ENCODE measurements around the gene PDZD4. TPM values are rescaled to one million over a fixed set of nuclear protein-coding genes. Genes with fewer than 3 reads are reported as not detected.

Gene PDZD4
- total and polyA plus RNA-seq, 10 of the 15 experiments (the other 5 are each of a cell fraction or from before 2014, with no cell fraction given), result 0.01 to 0.15 (median 0.04) TPM; not detected in 6

DNA sequence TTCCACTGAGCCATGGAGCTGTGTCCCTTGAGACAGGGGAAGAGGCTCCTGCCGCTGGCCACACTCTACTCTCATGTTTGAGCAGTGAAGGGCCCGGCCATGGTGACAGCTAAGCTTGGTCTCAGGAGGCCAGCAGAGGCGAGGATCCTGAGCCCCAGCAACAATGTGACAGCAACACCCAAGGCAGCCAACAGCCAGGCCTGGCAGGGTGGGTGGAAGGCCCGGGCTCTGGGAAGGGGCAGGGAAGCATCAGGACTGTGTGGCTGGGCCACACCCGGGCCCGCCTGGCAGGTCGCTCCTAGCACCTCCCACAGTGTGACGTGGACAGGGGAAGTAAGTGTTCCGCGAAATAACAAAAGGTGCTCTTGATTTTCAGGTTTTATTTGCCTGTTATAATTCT is 30.8 kb upstream of the PDZD4 start:
- Histone ChIP-seq H3K27ac (ENCODE audit: control insufficient read depth, insufficient read depth) (no peak overlapping the region), H3K9me3 (replicated peaks; ENCODE audit: control insufficient read depth, insufficient read depth, low read length) (no peaks in the 10 kb centered on the region), H3K4me3 (no peak overlapping the region), H3K4me1 (ENCODE audit: control insufficient read depth, insufficient read depth, low read length) (no peaks in the 10 kb centered on the region), H3K79me2 (ENCODE audit: control insufficient read depth, insufficient read depth, low read length) (no peaks in the 10 kb centered on the region), H3K9ac (ENCODE audit: control insufficient read depth, insufficient read depth, low read length) (no peak overlapping the region), H3K36me3 (ENCODE audit: control insufficient read depth in 2 of 2, insufficient read depth in 2 of 2, low read length in 1 of 2) (no peaks in the 10 kb centered on the region), H3K27me3 (replicated peaks in 1 of 2; ENCODE audit: control insufficient read depth in 2 of 2, insufficient read depth in 2 of 2, low read length in 1 of 2) (no peaks in the 10 kb centered on the region; a peak in 1 of 4 replicates), H4K20me1 (ENCODE audit: control insufficient read depth, insufficient read depth) (no peaks in the 10 kb centered on the region), H2AFZ (ENCODE audit: control insufficient read depth, low read depth, low read length) (no peak overlapping the region), H3K4me2 (ENCODE audit: control insufficient read depth, insufficient read depth) (no peak overlapping the region)
- DNase-seq (ENCODE audit: low read depth, low spot score), result no peak
- FAIRE-seq, result no peak
- 28% methylated on average over 10 of the region's 10 CpGs for WGBS (ENCODE audit: insufficient coverage, insufficient replicate concordance, low lambda C conversion rate, missing lambda C conversion rate)
- ChIA-PET CTCF (no interaction called here), RAD21 (ENCODE audit: unreplicated experiment) (no interaction called here), POLR2A (no interaction called here), SMC1A (ENCODE audit: uncharacterized antibody, unreplicated experiment) (no interaction called here)
- intact Hi-C loops (cut with micrococcal nuclease; ENCODE audit: unreplicated experiment), result no loop called here
- TF ChIP-seq, protein P1, sequence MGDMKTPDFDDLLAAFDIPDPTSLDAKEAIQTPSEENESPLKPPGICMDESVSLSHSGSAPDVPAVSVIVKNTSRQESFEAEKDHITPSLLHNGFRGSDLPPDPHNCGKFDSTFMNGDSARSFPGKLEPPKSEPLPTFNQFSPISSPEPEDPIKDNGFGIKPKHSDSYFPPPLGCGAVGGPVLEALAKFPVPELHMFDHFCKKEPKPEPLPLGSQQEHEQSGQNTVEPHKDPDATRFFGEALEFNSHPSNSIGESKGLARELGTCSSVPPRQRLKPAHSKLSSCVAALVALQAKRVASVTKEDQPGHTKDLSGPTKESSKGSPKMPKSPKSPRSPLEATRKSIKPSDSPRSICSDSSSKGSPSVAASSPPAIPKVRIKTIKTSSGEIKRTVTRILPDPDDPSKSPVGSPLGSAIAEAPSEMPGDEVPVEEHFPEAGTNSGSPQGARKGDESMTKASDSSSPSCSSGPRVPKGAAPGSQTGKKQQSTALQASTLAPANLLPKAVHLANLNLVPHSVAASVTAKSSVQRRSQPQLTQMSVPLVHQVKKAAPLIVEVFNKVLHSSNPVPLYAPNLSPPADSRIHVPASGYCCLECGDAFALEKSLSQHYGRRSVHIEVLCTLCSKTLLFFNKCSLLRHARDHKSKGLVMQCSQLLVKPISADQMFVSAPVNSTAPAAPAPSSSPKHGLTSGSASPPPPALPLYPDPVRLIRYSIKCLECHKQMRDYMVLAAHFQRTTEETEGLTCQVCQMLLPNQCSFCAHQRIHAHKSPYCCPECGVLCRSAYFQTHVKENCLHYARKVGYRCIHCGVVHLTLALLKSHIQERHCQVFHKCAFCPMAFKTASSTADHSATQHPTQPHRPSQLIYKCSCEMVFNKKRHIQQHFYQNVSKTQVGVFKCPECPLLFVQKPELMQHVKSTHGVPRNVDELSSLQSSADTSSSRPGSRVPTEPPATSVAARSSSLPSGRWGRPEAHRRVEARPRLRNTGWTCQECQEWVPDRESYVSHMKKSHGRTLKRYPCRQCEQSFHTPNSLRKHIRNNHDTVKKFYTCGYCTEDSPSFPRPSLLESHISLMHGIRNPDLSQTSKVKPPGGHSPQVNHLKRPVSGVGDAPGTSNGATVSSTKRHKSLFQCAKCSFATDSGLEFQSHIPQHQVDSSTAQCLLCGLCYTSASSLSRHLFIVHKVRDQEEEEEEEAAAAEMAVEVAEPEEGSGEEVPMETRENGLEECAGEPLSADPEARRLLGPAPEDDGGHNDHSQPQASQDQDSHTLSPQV (IDR thresholded peaks at IDR 0.05), result no peak
- no peak for TF ChIP-seq HDGF (IDR thresholded peaks at IDR 0.05)
- TF ChIP-seq TAF1 (IDR thresholded peaks at IDR 0.05; ENCODE audit: borderline replicate concordance, low read depth, low read length), result no peak
- TF ChIP-seq, protein P2, sequence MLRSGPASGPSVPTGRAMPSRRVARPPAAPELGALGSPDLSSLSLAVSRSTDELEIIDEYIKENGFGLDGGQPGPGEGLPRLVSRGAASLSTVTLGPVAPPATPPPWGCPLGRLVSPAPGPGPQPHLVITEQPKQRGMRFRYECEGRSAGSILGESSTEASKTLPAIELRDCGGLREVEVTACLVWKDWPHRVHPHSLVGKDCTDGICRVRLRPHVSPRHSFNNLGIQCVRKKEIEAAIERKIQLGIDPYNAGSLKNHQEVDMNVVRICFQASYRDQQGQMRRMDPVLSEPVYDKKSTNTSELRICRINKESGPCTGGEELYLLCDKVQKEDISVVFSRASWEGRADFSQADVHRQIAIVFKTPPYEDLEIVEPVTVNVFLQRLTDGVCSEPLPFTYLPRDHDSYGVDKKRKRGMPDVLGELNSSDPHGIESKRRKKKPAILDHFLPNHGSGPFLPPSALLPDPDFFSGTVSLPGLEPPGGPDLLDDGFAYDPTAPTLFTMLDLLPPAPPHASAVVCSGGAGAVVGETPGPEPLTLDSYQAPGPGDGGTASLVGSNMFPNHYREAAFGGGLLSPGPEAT (IDR thresholded peaks at IDR 0.05; ENCODE audit: low read depth), result no peak
- no peak for TF ChIP-seq SREBF1 (IDR thresholded peaks at IDR 0.05; ENCODE audit: low read length)
- TF ChIP-seq WRNIP1 (IDR thresholded peaks at IDR 0.05; ENCODE audit: borderline replicate concordance, low read depth, low read length), result no peak
- TF ChIP-seq SMARCA5 (IDR thresholded peaks at IDR 0.05), result no peak
- TF ChIP-seq CEBPB (IDR thresholded peaks at IDR 0.05; ENCODE audit: borderline replicate concordance in 1 of 2, low read depth in 2 of 2, low read length in 2 of 2), result no peak
- no peak for TF ChIP-seq BHLHE40 (IDR thresholded peaks at IDR 0.05; ENCODE audit: borderline replicate concordance in 1 of 2, low read depth in 2 of 2, low read length in 1 of 2)
- no peak for TF ChIP-seq JUNB (IDR thresholded peaks at IDR 0.05)
- no peak for TF ChIP-seq CREM (IDR thresholded peaks at IDR 0.05; ENCODE audit: low read depth)
- no peak for TF ChIP-seq NFXL1 (IDR thresholded peaks at IDR 0.05; ENCODE audit: borderline replicate concordance)
- TF ChIP-seq EED (IDR thresholded peaks at IDR 0.05; ENCODE audit: low read depth), result no peak
- TF ChIP-seq RB1 (IDR thresholded peaks at IDR 0.05; ENCODE audit: borderline replicate concordance), result no peak
- TF ChIP-seq, protein P3, sequence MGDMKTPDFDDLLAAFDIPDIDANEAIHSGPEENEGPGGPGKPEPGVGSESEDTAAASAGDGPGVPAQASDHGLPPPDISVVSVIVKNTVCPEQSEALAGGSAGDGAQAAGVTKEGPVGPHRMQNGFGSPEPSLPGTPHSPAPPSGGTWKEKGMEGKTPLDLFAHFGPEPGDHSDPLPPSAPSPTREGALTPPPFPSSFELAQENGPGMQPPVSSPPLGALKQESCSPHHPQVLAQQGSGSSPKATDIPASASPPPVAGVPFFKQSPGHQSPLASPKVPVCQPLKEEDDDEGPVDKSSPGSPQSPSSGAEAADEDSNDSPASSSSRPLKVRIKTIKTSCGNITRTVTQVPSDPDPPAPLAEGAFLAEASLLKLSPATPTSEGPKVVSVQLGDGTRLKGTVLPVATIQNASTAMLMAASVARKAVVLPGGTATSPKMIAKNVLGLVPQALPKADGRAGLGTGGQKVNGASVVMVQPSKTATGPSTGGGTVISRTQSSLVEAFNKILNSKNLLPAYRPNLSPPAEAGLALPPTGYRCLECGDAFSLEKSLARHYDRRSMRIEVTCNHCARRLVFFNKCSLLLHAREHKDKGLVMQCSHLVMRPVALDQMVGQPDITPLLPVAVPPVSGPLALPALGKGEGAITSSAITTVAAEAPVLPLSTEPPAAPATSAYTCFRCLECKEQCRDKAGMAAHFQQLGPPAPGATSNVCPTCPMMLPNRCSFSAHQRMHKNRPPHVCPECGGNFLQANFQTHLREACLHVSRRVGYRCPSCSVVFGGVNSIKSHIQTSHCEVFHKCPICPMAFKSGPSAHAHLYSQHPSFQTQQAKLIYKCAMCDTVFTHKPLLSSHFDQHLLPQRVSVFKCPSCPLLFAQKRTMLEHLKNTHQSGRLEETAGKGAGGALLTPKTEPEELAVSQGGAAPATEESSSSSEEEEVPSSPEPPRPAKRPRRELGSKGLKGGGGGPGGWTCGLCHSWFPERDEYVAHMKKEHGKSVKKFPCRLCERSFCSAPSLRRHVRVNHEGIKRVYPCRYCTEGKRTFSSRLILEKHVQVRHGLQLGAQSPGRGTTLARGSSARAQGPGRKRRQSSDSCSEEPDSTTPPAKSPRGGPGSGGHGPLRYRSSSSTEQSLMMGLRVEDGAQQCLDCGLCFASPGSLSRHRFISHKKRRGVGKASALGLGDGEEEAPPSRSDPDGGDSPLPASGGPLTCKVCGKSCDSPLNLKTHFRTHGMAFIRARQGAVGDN (IDR thresholded peaks at IDR 0.05), result no peak
- no peak for TF ChIP-seq EGR1 (IDR thresholded peaks at IDR 0.05; ENCODE audit: borderline replicate concordance in 1 of 2, low read depth in 2 of 2, low read length in 2 of 2)
- BruUV-seq (replicated peaks), result no TSS peak
- in situ Hi-C loops (cut with MboI), result no loop called here
- peak; percentile 43; the same call in 1 of the 3 replicates for ATAC-seq

Data from GM12878 (cell line).